HL-60 (cell line): ENCODE results near the gene HS6ST2.

Source experiments
- CTCF ChIP-seq: IDR thresholded peaks from one replicate; pipeline ENCODE4 v1.5.1; 2011; ENCODE audit warnings: low read length, control low read depth, inconsistent platforms; ENCODE audit not compliant: insufficient read depth
- TF ChIP-seq, protein P1 (sequence below): IDR thresholded peaks from 2 replicates; pipeline ENCODE4 v1.6.1; 2012; ENCODE audit warnings: low read depth; ENCODE audit not compliant: insufficient replicate concordance

DNA sequence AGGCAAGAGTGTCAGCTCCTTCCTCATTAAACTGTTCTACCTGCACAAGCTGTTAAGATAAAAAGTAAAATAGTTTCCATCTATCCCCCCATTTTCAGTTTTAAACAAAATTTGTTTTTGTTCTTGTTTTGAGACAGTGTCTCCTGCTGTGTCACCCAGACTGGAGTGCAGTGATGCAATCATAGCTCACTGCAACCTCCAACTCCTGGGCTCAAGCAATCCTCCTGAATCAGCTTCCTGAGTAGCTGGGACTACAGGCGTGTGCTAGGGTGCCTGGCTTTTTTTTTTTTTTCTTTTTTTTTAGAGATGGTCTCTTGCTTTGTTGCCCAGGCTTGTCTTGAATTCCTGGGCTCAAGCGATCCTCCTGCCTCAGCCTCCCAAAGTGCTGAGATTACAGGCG lies 105.4 kb downstream of the HS6ST2 start:
- no peak for TF ChIP-seq CTCF
- TF ChIP-seq, protein P1, sequence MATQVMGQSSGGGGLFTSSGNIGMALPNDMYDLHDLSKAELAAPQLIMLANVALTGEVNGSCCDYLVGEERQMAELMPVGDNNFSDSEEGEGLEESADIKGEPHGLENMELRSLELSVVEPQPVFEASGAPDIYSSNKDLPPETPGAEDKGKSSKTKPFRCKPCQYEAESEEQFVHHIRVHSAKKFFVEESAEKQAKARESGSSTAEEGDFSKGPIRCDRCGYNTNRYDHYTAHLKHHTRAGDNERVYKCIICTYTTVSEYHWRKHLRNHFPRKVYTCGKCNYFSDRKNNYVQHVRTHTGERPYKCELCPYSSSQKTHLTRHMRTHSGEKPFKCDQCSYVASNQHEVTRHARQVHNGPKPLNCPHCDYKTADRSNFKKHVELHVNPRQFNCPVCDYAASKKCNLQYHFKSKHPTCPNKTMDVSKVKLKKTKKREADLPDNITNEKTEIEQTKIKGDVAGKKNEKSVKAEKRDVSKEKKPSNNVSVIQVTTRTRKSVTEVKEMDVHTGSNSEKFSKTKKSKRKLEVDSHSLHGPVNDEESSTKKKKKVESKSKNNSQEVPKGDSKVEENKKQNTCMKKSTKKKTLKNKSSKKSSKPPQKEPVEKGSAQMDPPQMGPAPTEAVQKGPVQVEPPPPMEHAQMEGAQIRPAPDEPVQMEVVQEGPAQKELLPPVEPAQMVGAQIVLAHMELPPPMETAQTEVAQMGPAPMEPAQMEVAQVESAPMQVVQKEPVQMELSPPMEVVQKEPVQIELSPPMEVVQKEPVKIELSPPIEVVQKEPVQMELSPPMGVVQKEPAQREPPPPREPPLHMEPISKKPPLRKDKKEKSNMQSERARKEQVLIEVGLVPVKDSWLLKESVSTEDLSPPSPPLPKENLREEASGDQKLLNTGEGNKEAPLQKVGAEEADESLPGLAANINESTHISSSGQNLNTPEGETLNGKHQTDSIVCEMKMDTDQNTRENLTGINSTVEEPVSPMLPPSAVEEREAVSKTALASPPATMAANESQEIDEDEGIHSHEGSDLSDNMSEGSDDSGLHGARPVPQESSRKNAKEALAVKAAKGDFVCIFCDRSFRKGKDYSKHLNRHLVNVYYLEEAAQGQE, result no peak
